IMR-90 (cell line): ENCODE data around the gene MARK4. TPM values are rescaled to one million over a fixed set of nuclear protein-coding genes. Genes with fewer than 3 reads are reported as not detected.

Experiments
- ATAC-seq: fragments of 200-7000 bp; cut with Tn5 transposase; 2 replicates; pipeline ENCODE4 v1.9.1; 2020; ENCODE audit warnings: low read depth, mild to moderate bottlenecking, moderate library complexity
- BruUV-seq: library from RNA; stranded (reverse); fragments of 400-500 nt; replicated peaks from 2 replicates; lab custom pipeline; 2021; lab: Mats Ljungman, UMichigan
- CTCF ChIA-PET: fragments of 300-600 bp; formaldehyde crosslinking; extraction: SDS; loops from one replicate; lab custom pipeline; 2021; ENCODE audit warnings: antibody characterized with exemption; lab: Yijun Ruan, JAX
- POLR2A ChIA-PET: fragments of 300-600 bp; sonication (Branson Sonifier 250); formaldehyde crosslinking; loops from one replicate; lab custom pipeline; 2022; ENCODE audit warnings: antibody characterized with exemption; ENCODE audit not compliant: unreplicated experiment; lab: Charles Lee
- DNase-seq: peaks from one replicate; pipeline ENCODE4 v3.0.0; 2013
- H2AFZ ChIP-seq: replicated peaks from 2 replicates; pipeline ENCODE3; 2013; ENCODE audit warnings: low read length, mild to moderate bottlenecking; ENCODE audit not compliant: poor library complexity
- H2AK5ac ChIP-seq: 2 replicates; pipeline ENCODE4 v1.6.1; 2013; ENCODE audit warnings: low read depth, low read length, inconsistent platforms
- H2AK9ac ChIP-seq: replicated peaks from 2 replicates; pipeline ENCODE3; 2013; ENCODE audit warnings: mild to moderate bottlenecking, low read depth, low read length, moderate library complexity; ENCODE audit not compliant: poor library complexity
- H2BK120ac ChIP-seq: 2 replicates; pipeline ENCODE4 v1.6.1; 2013; ENCODE audit warnings: low read depth, low read length, inconsistent platforms
- H2BK15ac ChIP-seq: 3 replicates; pipeline ENCODE4 v1.6.1; 2013; ENCODE audit warnings: low read depth, low read length, inconsistent platforms
- H2BK20ac ChIP-seq: 2 replicates; pipeline ENCODE4 v1.6.1; 2013; ENCODE audit warnings: low read depth, mild to moderate bottlenecking, inconsistent platforms, low read length, moderate library complexity
- H2BK5ac ChIP-seq: 2 replicates; pipeline ENCODE4 v1.6.1; 2013; ENCODE audit warnings: mild to moderate bottlenecking, low read depth, low read length, inconsistent platforms; ENCODE audit not compliant: poor library complexity, severe bottlenecking
- H3K14ac ChIP-seq: replicated peaks from 2 replicates; pipeline ENCODE4 v1.6.1; 2013; ENCODE audit warnings: low read depth, low read length, inconsistent platforms
- H3K18ac ChIP-seq: 2 replicates; pipeline ENCODE4 v1.6.1; 2013; ENCODE audit warnings: low read depth, low read length, control low read depth
- H3K23ac ChIP-seq: 2 replicates; pipeline ENCODE4 v1.6.1; 2013; ENCODE audit warnings: low read depth, low read length, inconsistent platforms
- H3K27ac ChIP-seq: 2 replicates; pipeline ENCODE4 v1.5.1; 2013; ENCODE audit warnings: mild to moderate bottlenecking, control low read depth, low read length; ENCODE audit not compliant: insufficient read depth
- H3K27me3 ChIP-seq: 2 replicates; pipeline ENCODE4 v1.6.1; 2013; ENCODE audit warnings: low read length; ENCODE audit not compliant: control insufficient read depth, insufficient read depth
- H3K36me3 ChIP-seq: 2 replicates; pipeline ENCODE4 v1.6.1; 2013; ENCODE audit warnings: low read length, mixed read lengths; ENCODE audit not compliant: control insufficient read depth, insufficient read depth
- H3K4ac ChIP-seq: 2 replicates; pipeline ENCODE4 v1.6.1; 2013; ENCODE audit warnings: low read depth, low read length, inconsistent platforms
- H3K4me1 ChIP-seq: 2 replicates; pipeline ENCODE4 v1.6.1; 2013; ENCODE audit warnings: low read length, mixed read lengths; ENCODE audit not compliant: control insufficient read depth, insufficient read depth
- H3K4me2 ChIP-seq: 2 replicates; pipeline ENCODE4 v1.6.1; 2013; ENCODE audit warnings: low read depth, mild to moderate bottlenecking, control low read depth, low read length, moderate library complexity
- H3K4me3 ChIP-seq: 2 replicates; pipeline ENCODE4 v1.5.1; 2013; ENCODE audit warnings: low read depth, mild to moderate bottlenecking, control low read depth, low read length, moderate library complexity; ENCODE audit not compliant: insufficient read depth
- H3K56ac ChIP-seq: 2 replicates; pipeline ENCODE4 v1.6.1; 2013; ENCODE audit warnings: low read length, inconsistent platforms; ENCODE audit not compliant: insufficient read depth; ENCODE audit errors: extremely low read depth
- H3K79me1 ChIP-seq, 2 experiments: 2 replicates each; pipeline ENCODE4 v1.6.1; 2013; ENCODE audit warnings: low read length in 2 of 2, inconsistent platforms in 1 of 2, low read depth in 1 of 2
- H3K9ac ChIP-seq: 2 replicates; pipeline ENCODE4 v1.6.1; 2013; ENCODE audit warnings: low read depth, low read length, control low read depth
- H3K9me1 ChIP-seq: 2 replicates; pipeline ENCODE4 v1.6.1; 2013; ENCODE audit warnings: low read length, inconsistent platforms; ENCODE audit not compliant: insufficient read depth
- H3K9me3 ChIP-seq: 2 replicates; pipeline ENCODE4 v1.6.1; 2013; ENCODE audit warnings: low read length; ENCODE audit not compliant: control insufficient read depth, insufficient read depth
- H4K20me1 ChIP-seq: 2 replicates; pipeline ENCODE4 v1.6.1; 2013; ENCODE audit warnings: low read length, inconsistent platforms; ENCODE audit not compliant: insufficient read depth
- H4K5ac ChIP-seq: 2 replicates; pipeline ENCODE4 v1.6.1; 2013; ENCODE audit warnings: mild to moderate bottlenecking, low read depth, low read length, control low read depth
- H4K8ac ChIP-seq, 2 experiments: 2 replicates each; pipeline ENCODE4 v1.6.1; 2013; ENCODE audit warnings: low read depth in 2 of 2, low read length in 2 of 2, control low read depth in 1 of 2, inconsistent platforms in 1 of 2
- H4K91ac ChIP-seq: 2 replicates; pipeline ENCODE4 v1.6.1; 2013; ENCODE audit warnings: low read depth, low read length, inconsistent platforms; ENCODE audit not compliant: insufficient read depth
- CHD1 ChIP-seq: IDR thresholded peaks from 2 replicates; pipeline ENCODE4 v1.6.1; 2012; ENCODE audit warnings: low read depth, low read length, improper control_type of control experiment
- CTCF ChIP-seq: conservative IDR thresholded peaks from 2 replicates; pipeline ENCODE4 v1.5.1; 2012; ENCODE audit warnings: mild to moderate bottlenecking, low read depth, low read length, improper control_type of control experiment
- ELK1 ChIP-seq: fragments of 150-350 bp; IDR thresholded peaks from 2 replicates; pipeline ENCODE4 v1.6.1; 2016; ENCODE audit warnings: low read depth, mild to moderate bottlenecking, low read length, moderate library complexity, borderline replicate concordance
- MXI1 ChIP-seq: IDR thresholded peaks from 2 replicates; pipeline ENCODE4 v1.6.1; 2012; ENCODE audit warnings: low read depth, mild to moderate bottlenecking, low read length, moderate library complexity, borderline replicate concordance
- NFE2L2 ChIP-seq: fragments of 150-350 bp; IDR thresholded peaks from 2 replicates; pipeline ENCODE4 v1.6.1; 2016; ENCODE audit warnings: low read depth, mild to moderate bottlenecking, low read length
- RAD21 ChIP-seq: IDR thresholded peaks from 2 replicates; pipeline ENCODE4 v1.6.1; 2012; ENCODE audit warnings: low read length, improper control_type of control experiment
- RFX5 ChIP-seq: IDR thresholded peaks from 2 replicates; pipeline ENCODE4 v1.8.0; 2012; ENCODE audit warnings: low read depth, mild to moderate bottlenecking, low read length, moderate library complexity
- dilution Hi-C: fragments of 300-500 bp; cut with HindIII; formaldehyde crosslinking; loops from one replicate; pipeline ENCODE4 v1.14.3; 2018; ENCODE audit warnings: low sequenced_read_pairs; ENCODE audit not compliant: unreplicated experiment
- in situ Hi-C: fragments of 300-500 bp; cut with MboI; formaldehyde crosslinking; loops from 3 replicates; pipeline ENCODE4 v1.14.3; 2019; ENCODE audit warnings: low sequenced_read_pairs, inconsistent platforms, mixed read lengths
- intact Hi-C: fragments of 100-400 bp; cut with micrococcal nuclease; formaldehyde crosslinking; loops from 2 replicates; pipeline ENCODE4 v1.10.0; 2022
- polyA plus RNA-seq, 3 experiments: library from polyadenylated mRNA; depleted of rRNA; stranded (reverse); fragments of >200 nt; gene quantifications; 2 replicates each; pipeline ENCODE4 v1.2.3, GENCODE V29; 2012; ENCODE audit warnings: low replicate concordance in 1 of 3
- total RNA-seq: library from RNA; depleted of rRNA; stranded (reverse); fragments of >200 nt; gene quantifications from 2 replicates; pipeline ENCODE4 v1.2.3, GENCODE V29; 2012

MARK4 gene
- total and polyA plus RNA-seq, 2 of the 4 experiments (the other 2 are of a cell fraction): 11.3 to 20.7 TPM

- Histone ChIP-seq H3K79me1 (no peaks in the 10 kb centered on the region), H2AK5ac (no peak overlapping the region), H3K27ac (no peak overlapping the region), H3K4me3 (no peak overlapping the region), H2BK20ac (no peak overlapping the region), H3K18ac (no peak overlapping the region), H3K9me1 (no peaks in the 10 kb centered on the region; the same call in 1 of the 2 replicates), H4K8ac (no peak overlapping the region), H3K14ac (no peak overlapping the region), H4K5ac (no peak overlapping the region), H3K4me2 (no peak overlapping the region), H4K91ac (no peak overlapping the region), H3K9me3 (no peaks in the 10 kb centered on the region; the same call in 1 of the 2 replicates), H3K36me3 (peaks cover 44% of the 10 kb centered on the region), H3K4me1 (no peaks in the 10 kb centered on the region), H4K20me1 (no peaks in the 10 kb centered on the region), H3K23ac (no peak overlapping the region), H3K56ac (no peak overlapping the region), H2BK5ac (no peak overlapping the region), H3K4ac (no peak overlapping the region), H3K27me3 (no peaks in the 10 kb centered on the region), H2AFZ (no peak overlapping the region), H2BK120ac (no peak overlapping the region), H2BK15ac (no peak overlapping the region), H2AK9ac (no peak overlapping the region), H3K9ac (no peak overlapping the region)
- BruUV-seq: no TSS peak
- ChIA-PET POLR2A (no interaction called here), CTCF (no interaction called here)
- no peak for TF ChIP-seq CTCF
- no peak for TF ChIP-seq RFX5
- TF ChIP-seq NFE2L2: no peak
- no peak for TF ChIP-seq MXI1
- TF ChIP-seq RAD21: no peak
- no peak for TF ChIP-seq ELK1
- no peak for TF ChIP-seq CHD1
- dilution Hi-C loops (no loop called here), intact Hi-C loops (no loop called here), in situ Hi-C loops (no loop called here)
- DNase-seq (no peak), ATAC-seq (no peak)
These were observed 44.8 kb downstream of the MARK4 start for GRCh38 chr19:45295873-45296272.
